ENCODE results near the gene OLIG1. TPM values are rescaled to one million over a fixed set of nuclear protein-coding genes. Genes with fewer than 3 reads are reported as not detected.
A peak's percentile ranks its signal among the peaks of the same experiment; 100 is the strongest.

The OLIG1 gene
- total and polyA plus RNA-seq, 5 experiments from 2014 or later = not detected

GRCh38 chr21:33113131-33113530 is 43.2 kb downstream of the OLIG1 start:
- H3K4me3 Mint-ChIP-seq = no peak overlapping the region
- peaks cover 18 to 37% (median 32%) of the 10 kb centered on the region in 5 donors for H3K27me3 Mint-ChIP-seq
- DNase-seq (no peak), ATAC-seq (no peak)
- no peaks in the 10 kb centered on the region for H3K9me3 Mint-ChIP-seq
- no peaks in the 10 kb centered on the region for H3K36me3 Mint-ChIP-seq
- H3K4me1 Mint-ChIP-seq = peaks cover 19 to 36% (median 28%) of the 10 kb centered on the region in 4 donors
- H3K27ac Mint-ChIP-seq = no peak overlapping the region
- POLR2A ChIA-PET = no interaction called here

GRCh38 chr21:33114276-33114675 is 44.3 kb downstream of the OLIG1 start:
- DNase-seq = no peak
- no peaks in the 10 kb centered on the region for H3K36me3 Mint-ChIP-seq
- no peaks in the 10 kb centered on the region for H3K9me3 Mint-ChIP-seq
- H3K27ac Mint-ChIP-seq = no peak overlapping the region
- peaks cover 17 to 33% (median 26%) of the 10 kb centered on the region in 4 donors for H3K4me1 Mint-ChIP-seq
- H3K27me3 Mint-ChIP-seq = peaks cover 14 to 28% (median 20%) of the 10 kb centered on the region in 5 donors
- ATAC-seq = no peak
- POLR2A ChIA-PET = no interaction called here
- no peak overlapping the region for H3K4me3 Mint-ChIP-seq

- no peaks in the 10 kb centered on the region for H3K36me3 Mint-ChIP-seq
- H3K27ac Mint-ChIP-seq = peak overlapping the region in 3 of 10 donors; percentile 9 to 21 (median 18)
- peak overlapping the region in 9 of 10 donors; percentile 28 to 77 (median 64) for H3K4me3 Mint-ChIP-seq
- H3K27me3 Mint-ChIP-seq = peaks cover 6 to 17% (median 7%) of the 10 kb centered on the region in 5 donors
- peak in 1 of 2 donors; percentile 10 for ATAC-seq
- DNase-seq = peak in 1 of 10 donors; percentile 4
- POLR2A ChIA-PET = interaction anchor here (0.5 kb wide), 1 partner anchor 19 kb away, joined by 5 read pairs; no protein-coding TSS in a partner anchor
- no peaks in the 10 kb centered on the region for H3K9me3 Mint-ChIP-seq
- H3K4me1 Mint-ChIP-seq = peaks cover 16 to 26% (median 20%) of the 10 kb centered on the region in 4 donors
These were observed 45.9 kb downstream of the OLIG1 start for GRCh38 chr21:33115631-33116510.

- ATAC-seq (peak; percentile 61 to 79), DNase-seq (peak in 6 of 10 donors; percentile 2 to 20 (median 16))
- peak overlapping the region in 9 of 10 donors; percentile 28 to 77 (median 64) for H3K4me3 Mint-ChIP-seq
These were observed 46.7 kb downstream of the OLIG1 start for GRCh38 chr21:33116676-33117075.

DNA sequence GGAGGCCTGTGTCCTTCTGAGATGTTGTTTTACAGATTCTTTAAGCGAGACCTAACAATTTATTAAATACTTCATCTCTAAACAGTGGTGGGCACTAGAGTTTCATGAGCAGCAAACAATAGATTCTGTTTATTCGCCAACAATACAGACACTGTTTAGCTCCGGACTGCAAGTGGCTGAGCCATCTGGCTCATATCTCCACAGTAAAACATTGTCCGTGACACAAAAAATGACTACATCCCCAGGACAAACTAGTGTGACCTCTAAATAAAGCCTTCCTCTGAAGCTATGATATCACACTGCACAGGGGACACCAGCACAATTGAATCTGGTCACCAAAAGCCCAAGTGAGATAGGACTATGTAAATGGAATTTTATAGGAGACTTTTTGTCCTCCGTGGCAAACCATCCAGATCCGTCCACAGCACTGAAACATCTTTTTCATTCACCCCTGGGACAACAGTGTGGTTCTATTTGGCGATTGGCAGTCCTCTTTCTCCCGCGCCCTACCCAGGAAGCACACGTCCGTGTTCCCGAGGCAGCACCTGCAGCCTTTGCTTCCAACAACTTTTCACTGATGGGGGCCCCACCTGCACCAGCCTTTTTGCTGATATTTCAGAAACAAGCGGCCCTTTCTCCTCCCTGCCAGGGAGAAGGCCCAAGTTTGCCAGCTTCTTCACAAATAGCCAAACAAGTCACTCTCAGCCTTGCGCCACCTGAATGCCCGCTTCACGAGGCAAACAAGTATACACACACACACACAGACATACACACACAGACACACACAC is 47.4 kb downstream of the OLIG1 start:
- H3K27me3 Mint-ChIP-seq = peaks cover 0 to 3% (median 0%) of the 10 kb centered on the region in 5 donors
- peak overlapping the region in 1 of 10 donors; percentile 25 for H3K27ac Mint-ChIP-seq
- POLR2A ChIA-PET = interaction anchor here (0.6 kb wide), 1 partner anchor 9 kb away, joined by 5 read pairs; no protein-coding TSS in a partner anchor
- H3K4me1 Mint-ChIP-seq = peaks cover 16 to 26% (median 20%) of the 10 kb centered on the region in 4 donors
- ATAC-seq (no peak), DNase-seq (no peak)
- H3K4me3 Mint-ChIP-seq = peak overlapping the region in 5 of 10 donors; percentile 28 to 76 (median 64)
- no peaks in the 10 kb centered on the region for H3K9me3 Mint-ChIP-seq
- H3K36me3 Mint-ChIP-seq = no peaks in the 10 kb centered on the region

More at GRCh38 chr21:33116676-33117075, 46.7 kb downstream of the OLIG1 start:
- Mint-ChIP-seq H3K9me3 (no peaks in the 10 kb centered on the region), H3K27me3 (peaks cover 0 to 9% (median 4%) of the 10 kb centered on the region in 5 donors), H3K36me3 (no peaks in the 10 kb centered on the region), H3K4me1 (peaks cover 16 to 26% (median 20%) of the 10 kb centered on the region in 4 donors), H3K27ac (peak overlapping the region in 2 of 10 donors; percentile 9 to 21)
- POLR2A ChIA-PET = interaction anchor here (0.5 to 0.6 kb wide), 2 partner anchors 10 to 20 kb away, joined by 5 read pairs; no protein-coding TSS in a partner anchor

Other genes starting within 250 kb of the OLIG1 start
- gene OLIG2, start 44.2 kb upstream of the OLIG1 start, total RNA-seq = not detected
- not detected for gene OLIG2, start 44.2 kb upstream of the OLIG1 start, polyA plus RNA-seq
- gene IFNAR2, start 159.8 kb downstream of the OLIG1 start, total RNA-seq = 10 to 100 TPM; 59.7 to 66.4 TPM
- 10 to 100 TPM; 53.9 to 72.9 (median 63.3) TPM for gene IFNAR2, start 159.8 kb downstream of the OLIG1 start, polyA plus RNA-seq
- gene IL10RB, start 196.2 kb downstream of the OLIG1 start, total RNA-seq = 10 to 100 TPM; 29.4 to 33.2 TPM
- gene IL10RB, start 196.2 kb downstream of the OLIG1 start, polyA plus RNA-seq = 10 to 100 TPM; 44.6 to 50.6 (median 50.5) TPM